HG03460 (cell line): ENCODE measurements around the gene OAT.
A peak's percentile ranks its signal among the peaks of the same experiment; 100 is the strongest.

Experiments used
- ATAC-seq: cut with Tn5 transposase; IDR thresholded peaks from one replicate; pipeline ENCODE4 v1.9.1; 2021; ENCODE audit not compliant: unreplicated experiment

The OAT gene

GRCh38 chr10:124354411-124355382 lies 64.0 kb downstream of the OAT start:
- ATAC-seq = peak; percentile 83

- ATAC-seq = no peak
These were observed 64.8 kb downstream of the OAT start for GRCh38 chr10:124353896-124354295.

DNA sequence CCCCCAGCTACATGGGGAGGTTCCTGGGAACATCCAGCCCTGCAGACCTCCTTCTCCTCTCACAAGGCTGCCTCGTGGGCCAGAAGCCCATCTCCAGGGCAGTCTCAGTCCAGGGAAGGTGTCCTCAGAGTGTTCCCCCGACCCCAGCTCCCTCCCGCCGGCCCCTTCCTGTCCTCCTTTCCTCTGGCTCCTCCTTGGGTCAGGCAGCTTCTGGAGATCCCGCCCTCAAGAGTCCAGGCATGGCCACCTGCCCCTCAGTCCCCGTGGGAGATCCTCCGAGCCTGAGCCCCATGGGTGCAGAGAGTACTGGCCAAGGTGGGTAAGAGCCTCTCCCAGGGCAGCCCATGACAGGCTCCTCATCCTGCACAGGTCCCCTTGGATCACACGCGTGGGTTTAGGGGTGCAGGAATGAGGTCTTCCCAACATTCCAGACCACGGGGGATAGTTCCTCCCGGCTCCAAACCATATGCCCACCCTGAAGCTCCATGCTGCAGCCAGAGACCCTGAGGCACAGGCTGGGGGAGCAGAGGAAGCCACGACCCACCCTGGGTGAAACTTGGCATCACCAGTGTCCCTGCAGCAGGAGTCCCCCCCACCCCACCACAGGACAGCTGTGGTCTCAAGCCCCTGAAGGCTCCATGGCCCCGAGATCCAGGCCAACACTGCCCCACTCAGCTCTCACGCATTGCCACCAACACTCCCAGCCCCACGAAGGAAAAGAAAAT lies 65.5 kb downstream of the OAT start:
- ATAC-seq = no peak

DNA sequence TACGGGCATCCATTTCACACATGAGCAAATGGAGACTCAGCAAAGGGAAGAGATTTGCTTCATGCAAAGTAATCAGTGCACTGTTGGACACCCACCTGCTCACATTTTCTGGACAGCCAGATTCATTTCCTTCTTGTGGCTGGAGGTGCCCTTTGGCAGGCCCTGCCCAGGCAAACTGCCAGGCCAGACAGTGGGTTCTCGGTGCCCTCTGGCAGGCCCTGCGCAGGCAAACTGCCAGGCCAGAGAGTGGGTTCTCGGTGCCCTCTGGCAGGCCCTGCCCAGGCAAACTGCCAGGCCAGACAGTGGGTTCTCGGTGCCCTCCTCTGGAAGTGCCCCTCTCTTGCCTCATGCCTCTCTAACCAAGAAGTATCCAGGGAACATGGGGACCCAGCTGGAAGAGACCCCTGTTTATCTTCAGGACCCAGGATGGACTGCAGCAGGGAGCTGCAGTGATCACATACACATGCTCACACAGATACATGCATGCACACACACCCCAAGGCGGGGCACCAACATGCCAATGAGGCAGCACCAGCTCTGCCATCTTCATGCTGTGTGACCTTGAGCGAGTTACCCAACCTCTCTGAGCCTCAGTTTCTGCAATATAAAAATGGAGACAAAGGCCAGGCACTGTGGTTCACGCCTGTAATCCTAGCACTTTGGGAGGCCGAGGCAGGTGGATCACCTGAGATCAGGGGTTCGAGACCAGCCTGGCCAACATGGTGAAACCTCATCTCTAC lies 67.1 kb downstream of the OAT start:
- no peak for ATAC-seq

DNA sequence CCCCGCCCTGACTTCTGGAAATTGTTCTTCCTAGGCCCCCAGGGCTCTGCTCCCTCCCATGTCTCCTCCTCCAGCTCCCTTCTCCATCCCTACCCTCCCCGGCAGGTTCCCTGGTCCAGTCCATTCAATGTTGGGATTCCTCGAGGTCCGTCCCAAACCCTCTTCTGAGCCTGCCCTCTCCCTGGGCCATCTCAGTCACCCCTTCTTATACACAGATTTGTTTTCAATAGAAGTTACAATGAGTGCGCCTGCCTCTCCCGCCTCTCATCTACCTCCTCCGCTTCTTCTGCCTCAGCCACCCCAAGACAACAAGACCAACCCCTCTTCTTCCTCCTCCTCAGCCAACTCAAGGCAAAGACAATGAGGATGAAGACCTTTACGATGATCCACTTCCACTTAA lies 67.9 kb downstream of the OAT start:
- ATAC-seq = no peak

DNA sequence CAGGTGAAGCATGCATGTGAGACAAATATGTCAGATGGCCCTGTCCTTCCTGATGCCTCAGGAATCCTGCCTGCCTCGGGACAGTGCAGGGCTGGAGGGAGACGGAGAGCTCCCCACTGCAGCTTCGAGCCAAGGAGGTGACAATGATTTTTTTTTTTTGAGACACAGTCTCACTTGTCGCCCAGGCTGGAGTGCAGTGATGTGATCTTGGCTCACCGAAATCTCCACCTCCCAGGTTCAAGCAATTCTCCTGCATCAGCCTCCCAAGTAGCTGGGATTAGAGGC lies 68.8 kb downstream of the OAT start:
- ATAC-seq = no peak

DNA sequence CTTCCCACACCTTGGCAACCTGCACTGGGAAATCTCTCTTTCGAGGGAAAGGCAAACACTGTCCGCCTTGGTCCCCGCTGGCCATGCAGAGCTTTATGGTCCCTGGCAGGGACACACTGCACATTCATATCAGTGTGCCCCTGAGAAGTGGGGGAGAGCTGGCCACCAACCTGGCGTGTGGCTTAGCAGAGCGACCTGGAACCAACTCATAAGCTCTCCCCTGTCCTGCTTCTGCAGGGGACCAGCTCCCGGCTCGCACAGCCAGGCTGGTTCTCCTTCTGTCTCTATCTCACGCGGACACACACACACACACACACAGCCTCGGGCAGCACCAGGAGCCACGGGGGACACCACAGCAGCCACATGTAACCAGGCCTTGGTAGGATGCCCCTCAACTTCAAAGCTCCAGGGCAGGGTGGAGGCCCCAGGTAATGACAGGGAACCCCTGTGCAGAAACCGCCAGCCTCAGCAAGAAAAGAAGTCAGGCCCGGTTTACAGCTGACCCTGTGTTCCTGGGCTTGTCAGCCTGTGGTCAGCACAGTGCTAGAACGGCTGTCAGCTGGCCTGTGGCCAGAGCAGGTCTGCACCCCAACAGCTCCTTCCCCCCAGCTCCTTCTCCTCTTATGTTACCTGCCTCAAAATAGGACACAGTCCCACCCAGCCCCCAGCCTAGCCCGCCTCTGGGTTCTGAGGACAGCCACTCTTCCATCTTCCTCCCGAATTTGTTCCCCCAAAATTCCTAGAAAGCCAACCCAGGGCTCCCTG lies 69.3 kb downstream of the OAT start:
- ATAC-seq = no peak

GRCh38 chr10:124348801-124349200 lies 69.9 kb downstream of the OAT start:
- no peak for ATAC-seq

- no peak for ATAC-seq
These were observed 70.8 kb downstream of the OAT start for GRCh38 chr10:124347956-124348355.
